A549 (cell line): ENCODE measurements around the gene KIFC1. TPM values are rescaled to one million over a fixed set of nuclear protein-coding genes. Genes with fewer than 3 reads are reported as not detected.
A peak's percentile ranks its signal among the peaks of the same experiment; 100 is the strongest.
"Not testable (repeated sequence)": the region's sequence is repeated elsewhere in the genome, so short reads cannot be mapped to it uniquely, and the experiment has no call there.

Experiments
- ATAC-seq, 2 experiments: fragments of 200-7000 bp in 1 of 2; fragments of >200 bp in 1 of 2; cut with Nextera tagmentation in 1 of 2; cut with Tn5 transposase in 1 of 2; 3 replicates each; pipeline versions ENCODE4 v1.8.0 to v1.9.1; 2018 to 2020; ENCODE audit warnings: mild to moderate bottlenecking in 1 of 2, moderate library complexity in 1 of 2
- CTCF ChIA-PET: fragments of 300-600 bp; sonication (Branson Sonifier 250); formaldehyde crosslinking; extraction: SDS; loops from one replicate; lab custom pipeline; 2021; ENCODE audit warnings: antibody characterized with exemption, inconsistent platforms; lab: Yijun Ruan, JAX
- POLR2A ChIA-PET: fragments of 350-600 bp; formaldehyde crosslinking; extraction: SDS; loops from one replicate; lab custom pipeline; 2021; ENCODE audit warnings: antibody characterized with exemption, inconsistent platforms; lab: Yijun Ruan, JAX
- DNase-seq, 2 experiments: peaks; one replicate each; pipeline versions ENCODE4 v3.0.0 to v3.0.0-alpha.2; 2011 to 2016; ENCODE audit warnings: low read depth in 1 of 2, low spot score in 1 of 2
- FAIRE-seq: peaks from 2 replicates; lab custom pipeline; 2011; peaks lifted over from hg19 to GRCh38; lab: Jason Lieb, UNC
- H3K27ac ChIP-seq, 2 experiments: fragments of >200 bp; sonication (Bioruptor Twin); formaldehyde crosslinking; 3 replicates each; pipeline ENCODE4 v1.5.1; 2016 to 2017
- H3K4me1 ChIP-seq: fragments of >200 bp; sonication (Bioruptor Twin); formaldehyde crosslinking; 3 replicates; pipeline ENCODE4 v1.6.1; 2016
- H3K4me2 ChIP-seq: fragments of >200 bp; sonication (Bioruptor Twin); formaldehyde crosslinking; 3 replicates; pipeline ENCODE4 v1.6.1; 2016
- H3K4me3 ChIP-seq: fragments of >200 bp; sonication (Bioruptor Twin); formaldehyde crosslinking; 3 replicates; pipeline ENCODE4 v1.5.1; 2016
- H3K9me3 ChIP-seq: fragments of >200 bp; sonication (Bioruptor Twin); formaldehyde crosslinking; 3 replicates; pipeline ENCODE4 v1.6.1; 2016
- ATOH8 ChIP-seq: fragments of 250-450 bp; sonication (Bioruptor Pico); IDR thresholded peaks from 2 replicates; pipeline ENCODE4 v1.5.0; 2020; ENCODE audit warnings: low read depth, mild to moderate bottlenecking, moderate library complexity
- CHD4 ChIP-seq: fragments of 200-600 bp; sonication (generic); IDR thresholded peaks from 2 replicates; pipeline ENCODE4 v1.6.1; 2016; ENCODE audit warnings: antibody characterized with exemption, mild to moderate bottlenecking, borderline replicate concordance
- E2F6 ChIP-seq: IDR thresholded peaks from 2 replicates; pipeline ENCODE4 v1.6.1; 2012; ENCODE audit warnings: low read depth, borderline replicate concordance
- EHF ChIP-seq: fragments of 250-450 bp; sonication (Bioruptor Pico); IDR thresholded peaks from 2 replicates; pipeline ENCODE4 v1.5.0; 2020; ENCODE audit warnings: mild to moderate bottlenecking
- EP300 ChIP-seq, 2 experiments: fragments of >200 bp; sonication (Bioruptor Twin); formaldehyde crosslinking; IDR thresholded peaks; 2 replicates in 1 of 2; 3 replicates in 1 of 2; pipeline ENCODE4 v1.6.1; 2016 to 2017
- FOSL2 ChIP-seq, 2 experiments: fragments of 450-650 bp in 1 of 2; fragments of >200 bp in 1 of 2; sonication (Bioruptor Twin) in 1 of 2; formaldehyde crosslinking; IDR thresholded peaks; 2 replicates each; pipeline versions ENCODE4 v1.5.0 to v1.6.1; 2016 to 2020; ENCODE audit warnings: mild to moderate bottlenecking in 1 of 2, moderate library complexity in 1 of 2
- GATA3 ChIP-seq: IDR thresholded peaks from 2 replicates; pipeline ENCODE4 v1.6.1; 2012; ENCODE audit warnings: borderline replicate concordance
- HDAC2 ChIP-seq: fragments of 200-600 bp; sonication (generic); IDR thresholded peaks from 2 replicates; pipeline ENCODE4 v1.6.1; 2016
- HEYL ChIP-seq: fragments of 250-450 bp; sonication (Bioruptor Pico); IDR thresholded peaks from 2 replicates; pipeline ENCODE4 v1.8.0; 2021; ENCODE audit warnings: mild to moderate bottlenecking, moderate library complexity
- HOXB13 ChIP-seq: fragments of 250-450 bp; sonication (Bioruptor Pico); IDR thresholded peaks from 2 replicates; pipeline ENCODE4 v1.5.0; 2020; ENCODE audit warnings: low read depth, mild to moderate bottlenecking, moderate library complexity
- JUN ChIP-seq, 2 experiments: fragments of >200 bp; sonication (Bioruptor Twin); formaldehyde crosslinking; IDR thresholded peaks; 2 replicates in 1 of 2; 3 replicates in 1 of 2; pipeline ENCODE4 v1.6.1; 2016 to 2017
- JUNB ChIP-seq: fragments of >200 bp; sonication (Bioruptor Twin); formaldehyde crosslinking; IDR thresholded peaks from 2 replicates; pipeline ENCODE4 v1.6.1; 2016
- NFE2L2 ChIP-seq: fragments of 150-350 bp; conservative IDR thresholded peaks from 2 replicates; pipeline ENCODE4 v1.6.1; 2014; ENCODE audit warnings: low read length
- PBX3 ChIP-seq: IDR thresholded peaks from 2 replicates; pipeline ENCODE4 v1.6.1; 2012
- POLR2A ChIP-seq: IDR thresholded peaks from 2 replicates; pipeline ENCODE4 v1.6.1; 2012; ENCODE audit warnings: mild to moderate bottlenecking, low read length
- TP53 ChIP-seq: fragments of 250-450 bp; sonication (Bioruptor Pico); IDR thresholded peaks from 2 replicates; pipeline ENCODE4 v1.5.0; 2021; ENCODE audit warnings: mild to moderate bottlenecking, moderate library complexity
- WGBS: methylation state at CpG from one replicate; pipeline ENCODE4 v1.1.6; 2017; ENCODE audit errors: missing lambda C conversion rate; 5-methylcytosine and 5-hydroxymethylcytosine counted together
- polyA plus RNA-seq, 4 experiments: library from polyadenylated mRNA; depleted of rRNA in 3 of 4; stranded (reverse); fragments of >200 nt; fragmentation: RNase III in 1 of 4; extraction: RNeasy Plus Mini Kit Qiagen cat#74134 plus additional on column Dnase treatment in 1 of 4; gene quantifications; 2 replicates in 3 of 4; 3 replicates in 1 of 4; pipeline ENCODE4 v1.2.3, GENCODE V29; 2011 to 2017
- TF ChIP-seq, protein P1 (sequence below): fragments of 450-650 bp; IDR thresholded peaks from 2 replicates; pipeline ENCODE4 v1.6.1; 2014; ENCODE audit warnings: antibody characterized with exemption
- TF ChIP-seq, protein P2 (sequence below): fragments of >200 bp; sonication (Bioruptor Twin); formaldehyde crosslinking; IDR thresholded peaks from 2 replicates; pipeline ENCODE4 v1.6.1; 2016
- TF ChIP-seq, protein P3 (sequence below): fragments of >200 bp; sonication (Bioruptor Twin); formaldehyde crosslinking; IDR thresholded peaks from 3 replicates; pipeline ENCODE4 v1.6.1; 2016
- TF ChIP-seq, protein P4 (sequence below): fragments of 150-350 bp; IDR thresholded peaks from 2 replicates; pipeline ENCODE4 v1.6.1; 2014; ENCODE audit warnings: low read depth, mild to moderate bottlenecking, low read length
- TF ChIP-seq, protein P5 (sequence below): IDR thresholded peaks from 2 replicates; pipeline ENCODE4 v1.6.1; 2012
- TF ChIP-seq, protein P6 (sequence below): fragments of >200 bp; sonication (Bioruptor Twin); formaldehyde crosslinking; IDR thresholded peaks from 3 replicates; pipeline ENCODE4 v1.5.1; 2016

KIFC1 gene
- polyA plus RNA-seq, 2 of the 4 experiments (the other 2 are of a cell fraction): 23.9 to 30.5 TPM

DNA sequence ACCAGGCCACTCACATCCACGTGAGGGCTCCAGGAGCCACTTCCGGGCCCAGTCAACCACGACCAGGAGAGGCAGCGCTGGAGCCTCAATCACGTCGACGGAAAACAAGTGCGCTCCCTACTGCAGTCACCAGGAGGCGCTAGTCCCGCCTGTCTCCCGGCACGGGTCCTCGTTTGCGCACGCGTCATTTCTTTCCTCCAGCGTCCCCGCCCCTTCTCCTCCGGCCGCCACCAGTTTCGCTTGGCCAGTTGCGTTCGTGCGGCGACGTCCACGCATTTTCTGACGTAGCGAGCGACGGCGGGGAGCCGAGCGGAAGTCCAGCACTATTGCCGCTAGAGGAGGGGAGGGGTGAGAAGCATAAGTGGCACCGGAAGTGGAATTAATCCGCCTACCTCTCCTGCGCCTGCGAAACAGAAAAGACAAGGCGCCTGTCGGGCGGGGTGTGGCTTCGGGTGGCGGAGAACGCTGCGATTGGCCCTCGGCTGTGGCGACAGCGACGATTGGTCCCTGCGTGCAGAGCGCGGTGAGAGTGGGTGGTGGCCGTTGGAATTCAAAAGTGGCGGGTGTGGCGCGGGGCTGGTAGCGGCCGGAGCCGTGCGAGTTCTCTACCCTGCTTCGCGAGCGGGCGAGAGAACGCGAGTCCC lies at the start of gene KIFC1 (continued):
- TF ChIP-seq, protein P1, sequence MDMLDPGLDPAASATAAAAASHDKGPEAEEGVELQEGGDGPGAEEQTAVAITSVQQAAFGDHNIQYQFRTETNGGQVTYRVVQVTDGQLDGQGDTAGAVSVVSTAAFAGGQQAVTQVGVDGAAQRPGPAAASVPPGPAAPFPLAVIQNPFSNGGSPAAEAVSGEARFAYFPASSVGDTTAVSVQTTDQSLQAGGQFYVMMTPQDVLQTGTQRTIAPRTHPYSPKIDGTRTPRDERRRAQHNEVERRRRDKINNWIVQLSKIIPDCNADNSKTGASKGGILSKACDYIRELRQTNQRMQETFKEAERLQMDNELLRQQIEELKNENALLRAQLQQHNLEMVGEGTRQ: peak; percentile 56
- TF ChIP-seq NFE2L2: no peak
- 0 out of 2 replicates have a peak, but pooled peaks have one; percentile 38 for TF ChIP-seq TP53
- TF ChIP-seq POLR2A: no peak; the same call in 1 of the 2 replicates
- TF ChIP-seq, protein P2, sequence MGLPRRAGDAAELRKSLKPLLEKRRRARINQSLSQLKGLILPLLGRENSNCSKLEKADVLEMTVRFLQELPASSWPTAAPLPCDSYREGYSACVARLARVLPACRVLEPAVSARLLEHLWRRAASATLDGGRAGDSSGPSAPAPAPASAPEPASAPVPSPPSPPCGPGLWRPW: no peak
- TF ChIP-seq EHF (CRISPR knock-in tag): 0 out of 2 replicates have a peak, but pooled peaks have one; percentile 48
- no peak for TF ChIP-seq HEYL
- TF ChIP-seq JUN (IDR thresholded peaks at IDR 0.05): peak in 1 of 2 experiments; percentile 44; a peak in 1 of 5 replicates
- peak; percentile 59; the same call in 1 of the 2 replicates for TF ChIP-seq E2F6
- TF ChIP-seq, protein P3, sequence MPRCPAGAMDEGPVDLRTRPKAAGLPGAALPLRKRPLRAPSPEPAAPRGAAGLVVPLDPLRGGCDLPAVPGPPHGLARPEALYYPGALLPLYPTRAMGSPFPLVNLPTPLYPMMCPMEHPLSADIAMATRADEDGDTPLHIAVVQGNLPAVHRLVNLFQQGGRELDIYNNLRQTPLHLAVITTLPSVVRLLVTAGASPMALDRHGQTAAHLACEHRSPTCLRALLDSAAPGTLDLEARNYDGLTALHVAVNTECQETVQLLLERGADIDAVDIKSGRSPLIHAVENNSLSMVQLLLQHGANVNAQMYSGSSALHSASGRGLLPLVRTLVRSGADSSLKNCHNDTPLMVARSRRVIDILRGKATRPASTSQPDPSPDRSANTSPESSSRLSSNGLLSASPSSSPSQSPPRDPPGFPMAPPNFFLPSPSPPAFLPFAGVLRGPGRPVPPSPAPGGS: no peak
- TF ChIP-seq FOSL2 (IDR thresholded peaks at IDR 0.05): no peak
- TF ChIP-seq FOSL2 (CRISPR knock-in tag; IDR thresholded peaks at IDR 0.05): peak; percentile 12; the same call in 1 of the 2 replicates
- TF ChIP-seq, protein P4, sequence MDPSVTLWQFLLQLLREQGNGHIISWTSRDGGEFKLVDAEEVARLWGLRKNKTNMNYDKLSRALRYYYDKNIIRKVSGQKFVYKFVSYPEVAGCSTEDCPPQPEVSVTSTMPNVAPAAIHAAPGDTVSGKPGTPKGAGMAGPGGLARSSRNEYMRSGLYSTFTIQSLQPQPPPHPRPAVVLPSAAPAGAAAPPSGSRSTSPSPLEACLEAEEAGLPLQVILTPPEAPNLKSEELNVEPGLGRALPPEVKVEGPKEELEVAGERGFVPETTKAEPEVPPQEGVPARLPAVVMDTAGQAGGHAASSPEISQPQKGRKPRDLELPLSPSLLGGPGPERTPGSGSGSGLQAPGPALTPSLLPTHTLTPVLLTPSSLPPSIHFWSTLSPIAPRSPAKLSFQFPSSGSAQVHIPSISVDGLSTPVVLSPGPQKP: no peak
- TF ChIP-seq ATOH8: no peak
- TF ChIP-seq PBX3: no peak
- no peak for TF ChIP-seq HOXB13 (CRISPR knock-in tag)
- TF ChIP-seq EP300 (IDR thresholded peaks at IDR 0.05): no peak
- TF ChIP-seq CHD4: no peak
- no peak for TF ChIP-seq HDAC2
- TF ChIP-seq, protein P5, sequence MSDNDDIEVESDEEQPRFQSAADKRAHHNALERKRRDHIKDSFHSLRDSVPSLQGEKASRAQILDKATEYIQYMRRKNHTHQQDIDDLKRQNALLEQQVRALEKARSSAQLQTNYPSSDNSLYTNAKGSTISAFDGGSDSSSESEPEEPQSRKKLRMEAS: peak; percentile 88
- TF ChIP-seq GATA3: no peak
- TF ChIP-seq JUNB: no peak
- TF ChIP-seq, protein P6, sequence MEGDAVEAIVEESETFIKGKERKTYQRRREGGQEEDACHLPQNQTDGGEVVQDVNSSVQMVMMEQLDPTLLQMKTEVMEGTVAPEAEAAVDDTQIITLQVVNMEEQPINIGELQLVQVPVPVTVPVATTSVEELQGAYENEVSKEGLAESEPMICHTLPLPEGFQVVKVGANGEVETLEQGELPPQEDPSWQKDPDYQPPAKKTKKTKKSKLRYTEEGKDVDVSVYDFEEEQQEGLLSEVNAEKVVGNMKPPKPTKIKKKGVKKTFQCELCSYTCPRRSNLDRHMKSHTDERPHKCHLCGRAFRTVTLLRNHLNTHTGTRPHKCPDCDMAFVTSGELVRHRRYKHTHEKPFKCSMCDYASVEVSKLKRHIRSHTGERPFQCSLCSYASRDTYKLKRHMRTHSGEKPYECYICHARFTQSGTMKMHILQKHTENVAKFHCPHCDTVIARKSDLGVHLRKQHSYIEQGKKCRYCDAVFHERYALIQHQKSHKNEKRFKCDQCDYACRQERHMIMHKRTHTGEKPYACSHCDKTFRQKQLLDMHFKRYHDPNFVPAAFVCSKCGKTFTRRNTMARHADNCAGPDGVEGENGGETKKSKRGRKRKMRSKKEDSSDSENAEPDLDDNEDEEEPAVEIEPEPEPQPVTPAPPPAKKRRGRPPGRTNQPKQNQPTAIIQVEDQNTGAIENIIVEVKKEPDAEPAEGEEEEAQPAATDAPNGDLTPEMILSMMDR: peak; percentile 75

DNA sequence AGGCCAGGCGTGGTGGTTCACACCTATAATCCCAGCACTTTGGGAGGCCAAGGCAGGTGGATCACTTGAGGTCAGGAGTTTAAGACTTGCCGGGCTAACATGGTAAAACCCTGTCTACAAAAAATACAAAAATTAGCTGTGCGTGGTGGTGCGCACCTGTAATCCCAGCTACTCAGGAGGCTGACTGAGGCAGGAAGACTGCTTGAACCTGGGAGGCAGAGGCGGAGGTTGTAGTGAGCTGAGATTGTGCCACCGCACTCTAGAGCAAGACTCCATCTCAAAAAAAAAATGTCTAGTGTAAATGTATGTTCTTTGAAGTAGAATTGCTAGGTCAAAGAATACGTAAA lies 48.0 kb upstream of the KIFC1 start:
- POLR2A ChIA-PET, FAIRE-seq, H3K9me3 ChIP-seq, DNase-seq, H3K27ac ChIP-seq, H3K4me2 ChIP-seq, H3K4me1 ChIP-seq, ATAC-seq, H3K4me3 ChIP-seq: not testable (repeated sequence)
- CTCF ChIA-PET: interaction anchor here (0.6 to 2.9 kb wide), 6 partner anchors 9 to 93 kb away, joined by 4 to 24 read pairs (median 8); no protein-coding TSS in a partner anchor
- 94% methylated on average over 7 of the region's 7 CpGs for WGBS
